Activated T-cell treated with anti-CD3 and anti-CD28 coated beads, Interleukin-2, amount 50 U/mL, for 4 hours (primary cell): ENCODE results near the gene CORO7. TPM values are rescaled to one million over a fixed set of nuclear protein-coding genes. Genes with fewer than 3 reads are reported as not detected.

Experiments used
- ATAC-seq, 2 donors: fragments of 200-7000 bp; cut with Tn5 transposase; one replicate each; pipeline ENCODE4 v1.10.0; 2021
- DNase-seq: peaks from one replicate; pipeline ENCODE4 v3.0.0-alpha.2; 2020
- H3K27me3 Mint-ChIP-seq: one replicate; pipeline ENCODE4 v1.8.0; 2021; ENCODE audit warnings: low read depth, mixed read lengths
- H3K36me3 Mint-ChIP-seq: one replicate; pipeline ENCODE4 v1.8.0; 2022; ENCODE audit warnings: mixed read lengths; ENCODE audit not compliant: insufficient read depth
- H3K4me1 Mint-ChIP-seq: one replicate; pipeline ENCODE4 v1.8.0; 2021; ENCODE audit warnings: low read depth, mixed read lengths
- H3K4me3 Mint-ChIP-seq: one replicate; pipeline ENCODE4 v1.8.0; 2021; ENCODE audit warnings: mild to moderate bottlenecking, moderate library complexity, mixed read lengths
- H3K9me3 Mint-ChIP-seq: one replicate; pipeline ENCODE4 v1.8.0; 2021; ENCODE audit warnings: mixed read lengths
- total RNA-seq, 3 donors: library from RNA; stranded (reverse); gene quantifications; one replicate each; pipeline ENCODE4 v1.2.1, GENCODE V29; 2021

The CORO7 gene
- total RNA-seq = 10 to 100 TPM; 75.8 to 79.9 (median 76.4) TPM

DNA sequence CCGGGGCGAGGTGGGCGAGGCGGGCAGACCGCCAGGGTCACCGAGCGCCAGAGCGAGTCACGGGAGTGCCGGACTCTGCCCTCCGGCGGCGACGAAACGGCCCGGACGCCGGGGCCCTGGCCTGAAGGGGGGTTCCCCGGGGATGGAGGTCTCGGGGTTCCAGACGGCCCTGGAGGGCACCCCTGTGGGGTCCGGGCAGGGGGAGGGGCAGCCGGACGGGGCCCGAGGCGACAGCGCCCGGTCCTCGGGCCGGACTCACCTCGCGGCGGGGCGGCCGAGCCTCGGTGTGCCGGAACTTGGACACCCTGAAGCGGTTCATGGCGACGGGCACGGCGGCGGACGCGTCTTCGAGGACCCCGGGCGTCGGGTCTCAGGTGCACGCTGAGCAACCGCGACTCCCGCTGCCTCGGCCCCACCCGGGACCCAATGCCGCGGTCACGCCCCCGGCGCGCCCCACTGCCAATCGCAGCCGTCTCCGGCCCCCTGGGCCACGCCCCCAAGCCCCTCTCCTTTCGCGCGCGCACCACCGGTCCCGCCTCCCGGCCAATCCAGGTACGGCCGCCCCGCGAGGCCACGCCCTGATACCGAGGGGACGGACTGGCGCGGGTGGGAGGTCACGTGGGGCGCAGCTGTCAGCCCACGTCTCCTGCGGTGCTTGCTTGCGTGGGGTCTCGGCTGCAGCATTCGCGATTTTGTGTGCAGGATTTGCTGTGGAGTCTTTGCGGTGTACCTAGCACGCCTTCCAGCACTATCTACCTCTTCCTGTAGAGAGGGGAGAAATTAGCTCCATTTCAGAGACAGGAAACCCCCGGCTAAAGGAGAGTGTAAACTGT is at the start of gene CORO7:
TSS of gene CORO7 (minus strand) at position 397 of the 833 bp plus-strand sequence. CDS start at position 319, 78 bp downstream.
- peak within 1 kb of the TSS; percentile 92 for H3K4me3 Mint-ChIP-seq
- H3K4me1 Mint-ChIP-seq = peaks cover 37% of the 10 kb centered on the region
- no peaks in the 10 kb centered on the region for H3K9me3 Mint-ChIP-seq
- no peaks in the 10 kb centered on the region for H3K27me3 Mint-ChIP-seq
- peak; percentile 82 to 86 for ATAC-seq
- H3K36me3 Mint-ChIP-seq = peaks cover 4% of the 10 kb centered on the region
- peak; percentile 99 for DNase-seq

DNA sequence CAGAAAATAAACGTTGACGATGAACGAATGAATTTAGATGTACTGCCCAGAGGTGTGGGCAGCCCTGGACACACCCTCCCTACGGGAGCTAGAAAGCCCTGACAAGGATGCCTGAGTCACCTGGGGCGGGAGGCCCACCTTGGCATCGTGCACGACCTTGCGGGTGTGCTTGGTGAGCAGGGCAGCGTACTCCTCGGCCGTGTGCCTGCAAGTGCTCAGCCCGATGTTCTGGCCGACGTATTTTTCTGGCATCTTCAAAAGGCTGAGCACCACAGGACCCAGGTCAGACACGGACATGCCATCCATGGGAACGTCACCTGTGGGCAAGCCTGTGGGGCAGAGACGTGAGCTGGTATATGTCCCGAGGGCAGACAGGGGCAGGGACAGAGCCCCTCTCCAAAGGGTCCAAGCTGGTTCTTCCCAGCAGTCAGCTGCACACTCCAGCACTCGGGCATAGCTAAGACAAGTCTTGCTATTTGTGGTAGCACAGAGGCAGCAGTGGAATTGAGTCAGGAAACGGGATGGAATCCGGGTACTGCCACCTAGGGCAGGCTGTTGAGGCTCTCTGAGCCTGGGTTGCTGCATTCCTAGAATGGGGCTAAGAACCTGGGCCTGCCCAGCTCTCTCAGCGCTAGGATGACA is 47.2 kb upstream of the CORO7 start:
- no peaks in the 10 kb centered on the region for H3K27me3 Mint-ChIP-seq
- H3K4me3 Mint-ChIP-seq = no peak overlapping the region
- ATAC-seq (no peak), DNase-seq (no peak)
- peaks cover 35% of the 10 kb centered on the region for H3K4me1 Mint-ChIP-seq
- no peaks in the 10 kb centered on the region for H3K9me3 Mint-ChIP-seq
- H3K36me3 Mint-ChIP-seq = peaks cover 26% of the 10 kb centered on the region

DNA sequence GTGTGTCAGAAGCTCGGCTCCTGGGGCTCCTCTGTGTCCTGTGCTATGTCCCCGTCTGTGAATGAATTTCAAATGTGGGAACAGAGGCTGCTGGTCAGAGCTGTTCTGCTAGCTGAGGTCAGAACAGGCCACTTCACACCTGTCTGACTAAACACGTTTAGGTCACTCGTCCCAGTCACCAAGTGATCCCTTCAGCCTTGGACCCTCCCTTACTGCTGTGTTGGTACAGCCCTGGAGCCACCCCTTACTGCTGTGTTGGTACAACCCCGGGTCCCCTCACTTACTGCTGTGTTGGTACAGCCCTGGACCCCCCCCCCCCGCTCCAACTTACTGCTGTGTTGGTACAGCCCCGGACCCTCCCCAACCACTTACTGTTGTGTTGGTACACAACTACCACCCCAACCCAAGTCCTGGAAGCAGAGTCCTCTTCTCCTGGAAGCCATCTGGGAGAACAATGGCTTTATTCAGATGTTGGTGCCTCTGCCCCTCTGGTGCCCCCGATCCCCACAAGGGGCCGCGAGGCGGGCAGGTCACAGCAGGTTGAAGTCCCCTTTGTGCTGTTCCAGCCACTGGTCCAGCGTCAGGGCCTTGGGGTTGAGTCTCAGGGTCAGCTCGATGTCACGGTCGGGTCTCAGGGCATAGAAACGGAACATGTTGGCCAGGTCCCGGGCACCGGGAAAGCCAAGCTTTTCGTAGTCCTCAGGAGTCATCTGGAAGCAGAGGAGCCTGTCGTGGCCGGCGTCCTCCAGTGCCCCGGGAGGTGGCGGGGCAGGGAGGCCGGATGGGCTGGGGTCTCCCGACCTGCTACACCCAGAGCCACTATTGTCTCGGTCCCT is 45.1 kb upstream of the CORO7 start:
- no peaks in the 10 kb centered on the region for H3K27me3 Mint-ChIP-seq
- no peak for DNase-seq
- H3K36me3 Mint-ChIP-seq = peaks cover 25% of the 10 kb centered on the region
- no peak for ATAC-seq
- H3K4me3 Mint-ChIP-seq = no peak overlapping the region
- H3K4me1 Mint-ChIP-seq = peaks cover 29% of the 10 kb centered on the region
- H3K9me3 Mint-ChIP-seq = no peaks in the 10 kb centered on the region

DNA sequence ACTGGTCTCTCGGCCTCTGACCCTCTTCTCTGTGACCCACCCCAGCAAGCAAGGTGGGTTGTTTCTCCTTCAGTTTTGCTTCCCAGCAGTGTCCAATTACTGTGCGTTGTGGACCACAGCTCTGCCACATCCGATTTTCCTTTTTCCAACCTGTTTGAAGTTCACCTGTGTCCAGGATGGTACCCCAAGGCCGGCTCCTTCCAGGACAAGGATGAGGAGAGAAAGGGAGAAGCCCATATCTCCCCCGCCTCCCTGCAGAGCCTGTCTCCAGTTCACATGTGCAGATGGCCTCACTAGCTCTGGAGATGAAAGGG is 44.5 kb upstream of the CORO7 start:
- Mint-ChIP-seq H3K4me1 (peaks cover 23% of the 10 kb centered on the region), H3K9me3 (no peaks in the 10 kb centered on the region), H3K27me3 (no peaks in the 10 kb centered on the region), H3K36me3 (peaks cover 22% of the 10 kb centered on the region), H3K4me3 (no peak overlapping the region)
- no peak for ATAC-seq
- DNase-seq = no peak

DNA sequence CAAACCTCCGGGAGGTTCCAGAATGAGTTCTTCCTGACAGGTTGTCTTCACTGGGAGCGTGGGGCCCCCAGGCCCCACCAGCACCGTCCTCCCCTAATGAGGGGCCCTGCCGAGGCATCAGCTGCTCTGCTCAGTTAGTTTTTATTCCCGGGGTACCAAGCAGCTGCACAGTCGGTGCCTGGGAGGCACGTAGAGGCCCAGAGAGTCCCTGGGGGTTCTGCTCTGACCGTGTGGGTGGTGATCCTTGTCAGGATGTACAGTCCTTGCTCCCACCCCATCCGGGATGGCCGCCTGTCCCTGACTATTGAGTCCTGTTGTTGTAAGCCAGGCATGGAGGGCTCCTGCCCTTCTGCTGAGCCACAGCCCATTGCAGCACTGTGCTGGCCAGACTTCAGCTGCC is 39.6 kb upstream of the CORO7 start:
- H3K9me3 Mint-ChIP-seq = no peaks in the 10 kb centered on the region
- ATAC-seq = no peak
- H3K4me3 Mint-ChIP-seq = no peak overlapping the region
- H3K27me3 Mint-ChIP-seq = no peaks in the 10 kb centered on the region
- peaks cover 12% of the 10 kb centered on the region for H3K4me1 Mint-ChIP-seq
- DNase-seq = no peak
- peaks cover 31% of the 10 kb centered on the region for H3K36me3 Mint-ChIP-seq

DNA sequence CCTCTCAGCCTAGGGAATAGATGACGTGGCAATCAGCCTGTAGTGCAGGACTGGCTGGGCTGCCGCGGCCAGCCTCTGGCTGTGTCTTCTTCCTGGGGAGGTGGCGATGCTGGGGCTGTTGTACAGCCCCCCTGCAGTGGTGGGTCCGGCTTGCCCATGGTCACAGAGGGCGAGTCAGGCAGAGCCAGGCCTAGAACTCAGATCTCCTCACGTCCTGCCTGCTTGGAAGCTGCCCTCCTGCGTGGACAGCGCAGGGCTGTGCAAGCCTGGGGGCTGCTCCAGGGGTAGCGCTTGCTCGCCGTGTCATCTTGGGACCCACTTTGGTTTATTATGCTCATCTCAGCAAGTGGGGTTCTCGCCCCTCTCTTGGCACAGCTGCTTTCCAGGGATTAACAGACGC is 38.7 kb upstream of the CORO7 start:
- peaks cover 12% of the 10 kb centered on the region for H3K4me1 Mint-ChIP-seq
- no peaks in the 10 kb centered on the region for H3K9me3 Mint-ChIP-seq
- no peak overlapping the region for H3K4me3 Mint-ChIP-seq
- ATAC-seq (no peak), DNase-seq (no peak)
- peaks cover 32% of the 10 kb centered on the region for H3K36me3 Mint-ChIP-seq
- no peaks in the 10 kb centered on the region for H3K27me3 Mint-ChIP-seq

DNA sequence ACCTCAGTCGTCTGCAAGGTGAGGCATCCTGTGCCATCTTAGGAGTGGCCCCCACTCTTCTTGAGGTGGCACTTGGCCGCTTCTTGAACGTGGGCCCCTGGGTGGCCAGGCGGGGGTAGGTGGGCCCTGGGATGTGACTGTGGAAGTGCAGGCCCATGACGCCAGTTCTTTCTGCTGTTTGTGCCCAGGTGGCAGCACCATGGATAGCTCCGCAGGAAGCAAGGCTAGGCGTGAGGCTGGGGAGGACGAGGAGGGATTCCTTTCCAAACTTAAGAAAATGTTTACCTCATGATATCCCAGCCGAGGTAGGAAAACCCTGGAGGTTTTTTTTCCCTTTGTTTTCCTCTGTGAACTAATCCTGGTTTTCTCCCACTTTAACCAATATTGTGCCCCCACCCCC is 38.2 kb upstream of the CORO7 start:
- H3K4me1 Mint-ChIP-seq = peaks cover 8% of the 10 kb centered on the region
- H3K9me3 Mint-ChIP-seq = no peaks in the 10 kb centered on the region
- H3K36me3 Mint-ChIP-seq = peaks cover 30% of the 10 kb centered on the region
- DNase-seq (no peak), ATAC-seq (no peak)
- H3K4me3 Mint-ChIP-seq = no peak overlapping the region
- H3K27me3 Mint-ChIP-seq = no peaks in the 10 kb centered on the region

DNA sequence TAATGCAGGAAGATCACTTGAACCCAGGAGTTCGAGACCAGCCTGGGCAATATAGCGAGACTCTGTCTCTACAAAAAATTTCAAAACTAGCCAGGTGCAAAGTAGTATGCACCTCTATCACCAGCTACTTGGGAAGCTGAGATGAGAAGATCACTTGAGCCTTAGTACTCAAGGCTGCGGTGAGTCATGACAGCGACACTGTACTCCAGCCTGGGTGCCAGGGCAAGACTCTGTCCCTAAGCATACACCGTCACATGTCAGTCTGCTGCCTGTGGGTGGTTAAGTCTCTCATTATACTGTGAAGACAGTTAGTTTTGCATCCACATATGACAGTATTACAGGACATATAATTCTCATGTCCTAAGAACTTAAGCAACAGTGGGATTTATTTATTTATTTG is 36.3 kb upstream of the CORO7 start:
- no peaks in the 10 kb centered on the region for H3K27me3 Mint-ChIP-seq

DNA sequence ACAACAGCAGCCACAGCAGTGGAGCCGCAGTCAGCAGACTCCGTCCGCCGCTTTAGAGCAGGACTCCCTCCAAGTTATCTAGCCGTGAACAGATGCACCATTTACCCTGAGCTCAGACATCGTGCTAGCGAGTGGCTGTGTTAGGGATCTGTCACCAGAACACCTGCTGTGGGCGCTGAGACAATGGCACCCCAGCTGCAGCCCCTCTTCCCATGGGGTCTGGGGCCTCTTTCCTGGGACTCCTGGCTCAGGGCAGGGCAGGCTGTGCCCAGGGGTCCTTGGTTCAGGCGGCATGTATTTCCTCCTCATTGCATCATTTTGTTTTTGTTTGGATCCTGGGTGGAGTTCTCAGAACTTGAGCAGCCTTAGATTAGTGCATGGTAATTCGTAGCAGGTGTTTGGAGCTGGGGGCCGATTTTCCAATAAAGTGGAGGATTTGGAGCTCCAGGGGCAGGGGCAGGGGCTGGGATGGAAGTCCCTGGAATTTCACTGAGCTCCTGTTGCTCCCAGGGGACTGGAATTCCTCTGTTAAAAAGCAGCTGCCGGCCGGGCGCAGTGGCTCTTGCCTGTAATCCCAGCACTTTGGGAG is 34.6 kb upstream of the CORO7 start:
- no peaks in the 10 kb centered on the region for H3K4me1 Mint-ChIP-seq
- H3K27me3 Mint-ChIP-seq = no peaks in the 10 kb centered on the region
- no peaks in the 10 kb centered on the region for H3K9me3 Mint-ChIP-seq
- ATAC-seq (no peak), DNase-seq (no peak)
- H3K36me3 Mint-ChIP-seq = peaks cover 29% of the 10 kb centered on the region
- H3K4me3 Mint-ChIP-seq = no peak overlapping the region

More for the DNA sequence above, 36.3 kb upstream of the CORO7 start:
- H3K36me3 Mint-ChIP-seq = peaks cover 30% of the 10 kb centered on the region
- DNase-seq (no peak), ATAC-seq (no peak)
- H3K4me3 Mint-ChIP-seq = no peak overlapping the region
- no peaks in the 10 kb centered on the region for H3K9me3 Mint-ChIP-seq
- no peaks in the 10 kb centered on the region for H3K4me1 Mint-ChIP-seq

DNA sequence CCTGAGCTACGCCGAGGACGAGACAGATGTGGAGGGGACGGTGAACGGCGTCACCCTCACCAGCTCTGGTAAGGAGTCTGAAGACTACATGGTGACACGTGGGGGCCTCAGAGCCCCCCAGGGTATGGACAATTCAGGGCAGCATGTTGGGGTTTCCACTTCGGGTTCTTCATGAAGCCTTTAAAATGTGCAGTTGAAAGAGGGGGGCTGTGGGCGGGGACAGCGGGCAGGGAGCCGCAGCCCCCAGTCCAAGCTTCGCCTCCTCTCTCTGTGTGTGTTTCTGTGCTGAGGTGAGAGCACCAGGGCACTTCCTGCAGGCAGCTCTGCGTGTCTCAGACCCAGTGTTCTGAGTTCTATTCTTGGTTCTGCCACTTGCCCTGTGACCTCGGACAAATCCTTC is 34.0 kb upstream of the CORO7 start:
- H3K36me3 Mint-ChIP-seq = peaks cover 26% of the 10 kb centered on the region
- DNase-seq = no peak
- no peaks in the 10 kb centered on the region for H3K27me3 Mint-ChIP-seq
- no peak for ATAC-seq
- no peaks in the 10 kb centered on the region for H3K4me1 Mint-ChIP-seq
- H3K9me3 Mint-ChIP-seq = no peaks in the 10 kb centered on the region
- no peak overlapping the region for H3K4me3 Mint-ChIP-seq

DNA sequence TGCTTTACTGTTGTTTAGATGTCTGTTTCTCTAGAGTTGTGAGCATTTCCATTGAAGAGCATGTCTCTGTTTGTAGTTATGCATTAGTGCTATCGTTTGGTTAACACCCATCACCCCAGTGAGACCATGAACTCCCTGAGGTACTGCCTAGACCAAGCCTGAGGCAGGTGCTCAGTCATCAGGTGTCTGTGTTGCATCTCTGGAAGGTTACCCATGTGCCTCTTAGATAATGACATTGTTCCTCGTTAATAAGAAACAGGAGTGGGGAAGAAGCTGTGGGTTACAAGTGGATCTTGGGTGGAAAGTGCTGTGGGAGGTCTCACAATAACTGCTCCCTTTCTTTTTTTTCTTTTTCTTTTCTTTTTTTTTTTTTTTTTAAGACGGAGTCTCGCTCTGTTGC is 27.6 kb upstream of the CORO7 start:
- no peak overlapping the region for H3K4me3 Mint-ChIP-seq
- no peaks in the 10 kb centered on the region for H3K27me3 Mint-ChIP-seq
- DNase-seq (no peak), ATAC-seq (no peak)
- peaks cover 40% of the 10 kb centered on the region for H3K36me3 Mint-ChIP-seq
- H3K9me3 Mint-ChIP-seq = no peaks in the 10 kb centered on the region
- peaks cover 5% of the 10 kb centered on the region for H3K4me1 Mint-ChIP-seq

DNA sequence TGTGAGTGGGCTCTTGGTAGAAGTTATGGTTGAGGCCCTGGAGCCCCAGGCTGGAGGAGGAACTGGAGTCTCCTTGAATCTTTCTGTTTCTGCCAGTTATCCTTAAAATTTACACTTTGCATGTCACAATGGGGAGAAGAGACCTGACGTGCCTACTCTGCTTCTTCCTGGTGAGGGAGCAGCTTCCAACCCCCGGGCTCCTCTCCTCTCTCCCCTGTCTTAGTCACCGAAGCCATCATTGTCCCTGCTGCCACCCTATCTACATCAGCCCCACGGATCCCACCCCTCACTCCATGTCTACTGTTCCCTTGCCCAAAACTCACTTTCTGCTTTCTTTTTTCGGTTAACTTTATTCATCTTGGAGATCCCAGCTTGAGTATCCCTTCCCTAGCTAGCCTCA is 26.9 kb upstream of the CORO7 start:
- no peak for ATAC-seq
- no peaks in the 10 kb centered on the region for H3K9me3 Mint-ChIP-seq
- H3K36me3 Mint-ChIP-seq = peaks cover 40% of the 10 kb centered on the region
- H3K27me3 Mint-ChIP-seq = no peaks in the 10 kb centered on the region
- peaks cover 5% of the 10 kb centered on the region for H3K4me1 Mint-ChIP-seq
- no peak for DNase-seq
- no peak overlapping the region for H3K4me3 Mint-ChIP-seq

DNA sequence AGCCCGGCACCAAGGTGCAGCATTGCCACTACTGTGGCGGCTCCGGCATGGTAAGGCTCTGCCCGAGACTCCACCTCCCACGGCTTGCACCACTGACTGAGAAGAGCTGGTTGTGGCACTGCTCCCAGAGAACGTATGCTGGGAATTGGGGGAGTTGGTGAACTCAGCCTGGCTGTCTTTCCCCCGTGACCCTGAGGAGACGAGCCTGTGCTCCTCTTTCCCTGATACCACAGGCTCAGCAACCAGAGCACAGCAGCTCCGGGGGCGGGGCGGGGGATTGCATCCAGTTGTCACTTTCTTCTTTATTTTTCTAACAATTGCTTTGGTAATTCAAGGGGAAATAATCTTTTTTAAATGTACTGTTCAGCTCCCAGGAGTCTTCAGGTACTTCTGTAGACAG is 26.0 kb upstream of the CORO7 start:
- Mint-ChIP-seq H3K4me3 (no peak overlapping the region), H3K27me3 (no peaks in the 10 kb centered on the region), H3K4me1 (peaks cover 5% of the 10 kb centered on the region), H3K9me3 (no peaks in the 10 kb centered on the region), H3K36me3 (peaks cover 41% of the 10 kb centered on the region)
- ATAC-seq (no peak), DNase-seq (no peak)

DNA sequence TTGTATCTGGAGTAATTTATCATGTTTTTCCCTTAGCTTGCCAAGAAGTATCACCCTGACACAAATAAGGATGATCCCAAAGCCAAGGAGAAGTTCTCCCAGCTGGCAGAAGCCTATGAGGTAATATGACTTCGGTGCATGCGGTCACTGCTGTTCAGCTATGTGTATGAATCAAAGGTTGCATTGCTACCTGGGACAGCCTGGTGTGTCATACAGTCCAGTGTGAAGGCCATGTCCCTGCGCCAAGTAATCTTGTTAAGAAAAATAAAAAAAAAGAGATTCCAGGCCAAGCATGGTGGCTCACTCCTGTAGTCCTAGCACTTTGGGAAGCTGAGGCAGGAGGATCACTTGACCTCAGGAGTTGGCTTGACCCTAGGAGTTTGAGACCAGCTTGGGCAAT is 21.0 kb upstream of the CORO7 start:
- no peaks in the 10 kb centered on the region for H3K9me3 Mint-ChIP-seq

More for the DNA sequence above, 21.0 kb upstream of the CORO7 start:
- no peak for ATAC-seq
- Mint-ChIP-seq H3K4me1 (peaks cover 10% of the 10 kb centered on the region), H3K36me3 (peaks cover 37% of the 10 kb centered on the region), H3K27me3 (no peaks in the 10 kb centered on the region), H3K4me3 (no peak overlapping the region)
- no peak for DNase-seq
